HG03571 (cell line): ENCODE data around the gene RPTOR.

Experiments
- ATAC-seq: cut with Tn5 transposase; IDR thresholded peaks from one replicate; pipeline ENCODE4 v1.9.1; 2021; ENCODE audit not compliant: unreplicated experiment

Gene RPTOR

GRCh38 chr17:80709090-80709695 lies 164.6 kb downstream of the RPTOR start:
- no peak for ATAC-seq

DNA sequence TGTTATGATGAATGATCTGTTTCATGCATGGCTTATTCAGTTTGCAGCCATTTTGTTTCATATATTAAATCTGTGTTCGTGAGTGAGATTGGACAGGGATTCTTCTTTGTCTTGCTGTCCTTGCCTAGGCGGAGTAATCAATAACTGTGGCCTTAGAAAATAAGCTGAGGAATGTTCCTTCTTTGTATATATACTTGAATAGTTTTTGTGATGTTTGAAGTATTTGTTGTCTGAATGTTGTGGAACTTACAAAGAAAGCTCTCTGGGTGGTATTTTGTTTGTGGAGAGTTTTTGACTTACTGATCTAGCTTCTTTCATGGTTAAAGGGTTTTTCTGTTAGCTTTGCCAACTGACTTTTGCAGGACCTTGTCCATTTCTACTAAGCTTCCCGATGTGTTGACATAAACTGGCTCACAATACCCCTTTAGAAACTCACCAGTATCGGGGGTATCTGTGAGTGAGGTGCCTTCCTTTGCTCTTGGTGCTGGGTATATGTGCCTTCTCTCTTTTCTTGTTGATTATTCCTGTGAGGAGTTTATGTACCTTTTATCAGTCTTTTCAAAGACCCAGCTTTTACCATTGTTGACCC lies 166.2 kb downstream of the RPTOR start:
- ATAC-seq = no peak

GRCh38 chr17:80712089-80712488 lies 167.5 kb downstream of the RPTOR start:
- no peak for ATAC-seq

DNA sequence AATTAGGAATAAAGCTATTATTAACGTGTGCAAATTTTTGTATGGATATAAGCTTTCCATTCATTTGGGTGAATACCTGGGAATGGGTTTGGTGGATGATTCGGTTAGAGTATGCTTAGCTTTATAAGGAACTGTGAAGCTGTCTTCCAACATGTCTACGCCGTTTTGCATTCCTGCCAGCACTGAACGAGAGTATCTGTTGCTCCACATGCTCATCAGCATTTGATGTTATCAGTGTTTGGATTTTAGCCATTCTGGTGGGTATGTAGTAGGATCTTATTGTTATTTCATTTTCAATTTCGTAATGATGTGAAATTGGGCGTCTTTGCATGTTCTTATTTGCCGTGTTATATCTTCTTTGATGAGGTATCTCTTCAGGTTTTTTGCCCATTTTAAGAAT lies 168.0 kb downstream of the RPTOR start:
- ATAC-seq = no peak

- no peak for ATAC-seq
Measured at GRCh38 chr17:80716986-80717719, 172.5 kb downstream of the RPTOR start.

DNA sequence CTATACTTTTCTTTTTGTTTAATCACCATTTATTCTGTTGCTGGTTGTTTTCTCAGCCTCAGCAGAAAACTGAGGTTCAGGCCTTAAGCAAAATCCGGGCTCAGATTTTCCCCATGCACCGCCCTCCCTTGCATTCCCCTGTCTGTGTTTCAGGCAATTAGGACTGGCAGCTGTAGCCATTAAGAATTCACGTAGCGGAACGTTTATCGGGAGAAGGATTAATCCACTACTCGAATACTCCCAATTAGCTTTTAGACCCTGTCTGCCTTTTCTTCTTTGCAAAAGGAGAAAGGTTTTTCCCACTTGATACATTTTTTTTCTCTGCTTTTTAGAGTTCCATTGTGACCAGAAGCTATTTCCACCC lies 173.1 kb downstream of the RPTOR start:
- ATAC-seq = no peak

DNA sequence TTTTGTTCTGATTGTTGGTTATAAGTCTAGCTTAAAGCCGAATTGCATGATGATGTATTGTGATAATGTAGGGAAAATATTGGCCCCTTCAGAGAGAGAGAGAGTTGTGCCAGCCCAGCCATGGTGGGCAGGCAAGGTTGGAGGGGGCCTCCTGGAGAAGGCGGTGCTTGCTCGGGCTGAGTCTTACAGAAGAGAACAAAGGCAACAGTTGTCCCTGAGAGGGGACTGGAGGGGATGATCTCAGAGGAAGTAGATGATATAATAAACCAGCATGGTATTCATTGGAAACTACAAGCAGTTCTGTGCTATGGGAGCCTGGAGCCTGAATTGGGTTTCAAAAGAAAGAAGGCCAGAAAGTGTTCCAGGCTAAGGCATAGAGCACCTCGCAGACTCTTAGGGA lies 173.8 kb downstream of the RPTOR start:
- ATAC-seq = no peak

GRCh38 chr17:80719449-80719848 lies 174.8 kb downstream of the RPTOR start:
- ATAC-seq = no peak

DNA sequence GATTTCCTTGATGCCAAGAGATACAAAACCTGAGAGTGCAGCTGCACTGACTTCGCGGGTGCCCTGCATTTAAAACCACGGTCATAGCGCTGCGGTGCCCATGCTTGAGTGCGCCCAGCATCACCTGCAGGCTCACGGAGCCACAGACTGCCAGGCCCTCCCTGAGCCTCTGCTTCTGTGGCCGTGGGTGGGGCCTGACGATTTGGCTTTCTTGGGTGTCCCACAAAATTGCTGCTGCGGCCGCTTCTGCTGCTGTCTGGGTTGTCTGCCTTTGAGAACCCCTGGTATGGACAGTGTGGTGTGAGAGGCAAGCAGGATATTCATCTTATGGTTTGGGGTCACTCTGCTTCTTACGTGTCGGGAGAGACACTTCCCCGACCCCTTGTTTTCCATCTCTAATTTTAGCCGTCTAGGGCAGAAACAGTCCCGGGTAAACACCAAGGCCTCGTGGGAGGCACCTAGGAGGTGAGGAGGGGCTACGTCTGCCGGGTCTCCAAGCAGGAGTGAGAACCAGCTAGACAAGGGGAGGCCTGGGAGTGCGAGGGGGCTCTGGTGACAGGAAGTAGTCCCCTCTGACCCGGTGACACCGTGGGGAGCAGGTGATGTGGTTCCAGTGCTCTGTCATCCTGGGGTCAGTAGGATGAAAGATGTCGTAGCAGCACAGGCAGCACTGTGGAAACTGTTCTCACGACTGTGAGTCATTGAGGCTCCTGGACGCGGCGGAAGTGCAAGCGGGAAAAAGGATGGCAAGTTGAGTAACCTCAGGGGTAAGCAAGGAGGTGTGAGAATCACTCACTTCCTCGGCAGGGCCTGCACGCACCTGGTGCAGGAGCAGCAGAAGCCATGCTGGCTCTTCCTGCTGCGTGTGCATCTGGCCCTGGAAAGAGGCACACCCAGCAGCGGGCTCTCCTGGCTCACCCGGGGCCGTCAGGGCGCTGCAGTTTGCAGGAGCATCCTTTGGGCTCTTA lies 176.3 kb downstream of the RPTOR start:
- no peak for ATAC-seq

DNA sequence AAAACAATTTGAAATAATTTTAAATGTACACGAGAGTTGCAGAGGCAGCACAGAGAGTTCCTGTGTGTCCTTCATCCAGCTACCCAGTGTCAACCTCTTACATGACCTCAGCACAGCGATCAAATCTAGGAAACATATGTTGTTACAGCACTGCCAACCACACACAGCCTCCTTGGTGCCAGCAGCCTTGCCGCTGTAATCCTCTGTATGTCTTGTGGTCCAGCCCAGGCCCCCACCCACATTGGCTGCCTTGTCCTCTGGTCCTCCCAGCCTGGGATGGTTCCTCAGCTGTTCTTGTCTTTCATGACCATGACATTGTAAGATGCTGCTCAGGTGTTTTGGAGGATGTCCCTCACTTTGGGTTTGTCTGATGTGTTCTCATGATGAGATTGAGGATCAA lies 178.0 kb downstream of the RPTOR start:
- no peak for ATAC-seq

DNA sequence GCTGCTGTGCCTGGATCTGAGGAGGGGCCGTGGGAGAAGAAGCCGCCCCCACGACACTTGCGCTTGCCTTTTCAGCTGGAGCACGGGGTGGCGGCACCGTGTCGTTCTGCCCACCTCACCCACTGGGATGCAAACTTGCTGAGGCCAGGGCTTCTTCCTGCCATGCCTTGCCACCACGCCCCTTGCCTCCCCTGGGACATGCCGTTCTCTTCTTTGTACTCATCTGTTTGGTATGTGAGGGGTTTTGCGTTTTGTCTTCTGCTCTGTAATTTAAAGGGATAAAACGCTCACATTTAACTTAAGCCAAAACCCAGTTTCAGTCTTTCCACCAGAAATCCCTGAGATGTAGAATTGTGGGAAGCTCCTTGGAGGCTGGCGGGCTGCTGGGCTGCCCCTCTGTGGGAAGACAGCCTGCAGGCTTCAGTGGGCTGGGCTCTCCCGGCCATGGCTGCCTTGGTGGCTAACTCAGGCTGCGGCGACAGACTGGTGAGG lies 180.2 kb downstream of the RPTOR start:
- no peak for ATAC-seq

- no peak for ATAC-seq
Measured at GRCh38 chr17:80725517-80725916, 180.9 kb downstream of the RPTOR start.

DNA sequence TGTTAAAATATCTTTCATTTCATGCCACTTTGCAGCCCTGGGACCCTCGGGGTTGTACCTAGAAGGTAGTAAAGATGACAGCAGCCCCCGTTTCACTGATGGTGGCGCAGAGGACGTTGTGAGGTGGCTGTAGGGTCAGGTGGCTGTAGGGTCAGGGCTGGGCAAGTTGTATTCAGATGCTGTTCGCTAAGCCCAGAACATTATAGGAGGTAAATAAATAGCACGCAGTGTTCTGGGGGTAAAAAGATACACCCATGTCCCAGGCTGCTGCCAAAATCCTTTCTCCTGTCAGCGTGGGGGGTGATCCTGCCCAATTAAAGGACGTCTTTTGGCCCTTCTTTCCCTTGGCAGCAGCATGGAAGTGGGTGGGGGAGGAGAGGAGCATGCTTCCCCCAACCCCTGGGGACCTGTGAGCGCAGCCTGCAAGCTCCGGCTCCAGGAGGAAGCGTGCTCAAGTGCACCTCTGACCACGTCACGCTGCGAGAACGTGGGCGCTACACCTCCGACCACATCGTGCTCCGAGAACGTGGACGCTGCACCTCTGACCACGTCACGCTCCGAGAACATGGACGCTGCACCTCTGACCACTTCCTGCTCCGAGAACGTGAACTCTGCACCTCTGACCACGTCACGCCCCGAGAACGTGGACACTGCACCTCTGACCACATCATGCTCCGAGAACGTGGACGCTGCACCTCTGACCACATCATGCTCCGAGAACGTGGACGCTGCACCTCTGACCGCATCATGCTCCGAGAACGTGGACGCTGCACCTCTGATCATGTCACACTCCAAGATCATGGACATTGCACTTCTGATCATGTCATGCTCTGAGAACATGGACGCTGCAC lies 182.1 kb downstream of the RPTOR start:
- ATAC-seq = no peak

DNA sequence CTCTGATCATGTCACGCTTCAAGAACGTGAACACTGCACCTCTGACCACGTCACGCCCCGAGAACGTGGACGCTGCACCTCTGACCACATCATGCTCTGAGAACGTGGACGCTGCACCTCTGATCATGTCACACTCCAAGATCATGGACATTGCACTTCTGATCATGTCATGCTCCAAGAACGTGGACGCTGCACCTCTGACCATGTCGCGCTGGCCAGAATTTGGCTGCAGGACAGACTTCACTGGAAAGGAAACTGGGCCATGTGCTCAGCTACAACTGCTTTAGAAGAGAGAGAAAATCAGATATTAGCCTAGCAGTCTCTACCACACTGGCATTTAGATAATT lies 182.7 kb downstream of the RPTOR start:
- no peak for ATAC-seq

- ATAC-seq = no peak
Measured at GRCh38 chr17:80729016-80729415, 184.4 kb downstream of the RPTOR start.

DNA sequence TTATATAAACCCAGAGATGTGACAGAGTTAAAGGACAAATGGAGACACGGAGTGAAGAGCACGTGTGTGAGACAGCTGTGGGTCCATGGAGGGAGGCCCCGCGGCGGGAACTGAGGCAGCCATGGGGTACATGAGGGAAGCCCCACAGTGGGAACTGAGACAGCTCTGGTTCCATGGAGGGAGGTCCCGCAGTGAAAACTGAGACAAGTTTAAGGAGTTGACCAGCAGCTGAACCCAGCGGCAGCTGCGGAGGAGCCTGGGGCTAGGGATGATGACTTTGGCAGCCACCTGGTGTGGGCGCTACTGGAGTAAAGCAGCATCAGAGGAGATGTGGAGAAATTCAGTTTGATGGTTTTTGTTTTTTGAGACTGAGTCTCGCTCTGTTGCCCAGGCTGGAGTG lies 185.1 kb downstream of the RPTOR start:
- ATAC-seq = no peak

GRCh38 chr17:80730739-80731138 lies 186.1 kb downstream of the RPTOR start:
- no peak for ATAC-seq

GRCh38 chr17:80731323-80731722 lies 186.7 kb downstream of the RPTOR start:
- no peak for ATAC-seq

DNA sequence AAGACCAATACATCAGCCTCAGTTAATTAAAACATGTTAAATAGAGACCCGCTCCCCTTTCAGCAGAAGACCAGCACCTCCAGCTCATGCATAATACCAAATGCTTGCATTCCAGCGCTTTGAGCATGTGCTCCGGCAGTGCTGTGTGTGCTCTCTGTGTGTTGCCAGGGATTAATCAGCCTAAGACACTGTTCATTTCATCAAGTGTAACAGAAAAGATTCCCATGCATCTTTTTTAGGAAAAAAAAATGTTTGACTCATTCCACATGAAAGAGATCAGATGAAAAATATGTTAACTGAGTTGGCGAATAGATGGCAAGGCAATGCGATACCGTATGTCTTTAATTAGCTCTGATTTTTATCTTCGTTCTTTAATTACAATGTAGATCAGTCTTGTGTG lies 187.6 kb downstream of the RPTOR start:
- ATAC-seq = no peak
